ENCODE measurements around the gene DNPH1.

Gene DNPH1

DNA sequence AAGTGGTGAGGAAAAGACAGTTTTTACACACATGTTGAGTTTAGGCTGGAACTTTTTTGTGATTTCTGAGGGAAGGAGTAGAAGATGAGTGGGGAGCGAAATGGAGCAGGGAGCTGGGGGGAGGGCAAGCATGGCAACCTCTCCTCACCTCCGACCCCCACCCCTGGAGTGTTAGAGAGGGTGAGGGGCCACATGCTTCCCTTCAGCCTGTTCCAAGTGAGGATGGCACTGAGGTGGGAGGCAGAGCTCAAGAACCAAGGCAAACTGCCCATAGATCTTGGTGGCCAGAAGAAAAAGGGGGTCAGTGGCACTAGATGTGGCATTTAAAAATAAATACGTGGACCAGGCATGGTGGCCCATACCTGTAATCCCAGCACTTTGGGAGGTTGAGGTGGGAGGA lies 18.8 kb upstream of the DNPH1 start (continued):
- TF ChIP-seq GLIS1 (tag by site-specific recombination; IDR thresholded peaks at IDR 0.05) (no peak), ZNF202 (tag by site-specific recombination; IDR thresholded peaks at IDR 0.05; ENCODE audit: borderline replicate concordance) (no peak)
- TF ChIP-seq, protein P1, sequence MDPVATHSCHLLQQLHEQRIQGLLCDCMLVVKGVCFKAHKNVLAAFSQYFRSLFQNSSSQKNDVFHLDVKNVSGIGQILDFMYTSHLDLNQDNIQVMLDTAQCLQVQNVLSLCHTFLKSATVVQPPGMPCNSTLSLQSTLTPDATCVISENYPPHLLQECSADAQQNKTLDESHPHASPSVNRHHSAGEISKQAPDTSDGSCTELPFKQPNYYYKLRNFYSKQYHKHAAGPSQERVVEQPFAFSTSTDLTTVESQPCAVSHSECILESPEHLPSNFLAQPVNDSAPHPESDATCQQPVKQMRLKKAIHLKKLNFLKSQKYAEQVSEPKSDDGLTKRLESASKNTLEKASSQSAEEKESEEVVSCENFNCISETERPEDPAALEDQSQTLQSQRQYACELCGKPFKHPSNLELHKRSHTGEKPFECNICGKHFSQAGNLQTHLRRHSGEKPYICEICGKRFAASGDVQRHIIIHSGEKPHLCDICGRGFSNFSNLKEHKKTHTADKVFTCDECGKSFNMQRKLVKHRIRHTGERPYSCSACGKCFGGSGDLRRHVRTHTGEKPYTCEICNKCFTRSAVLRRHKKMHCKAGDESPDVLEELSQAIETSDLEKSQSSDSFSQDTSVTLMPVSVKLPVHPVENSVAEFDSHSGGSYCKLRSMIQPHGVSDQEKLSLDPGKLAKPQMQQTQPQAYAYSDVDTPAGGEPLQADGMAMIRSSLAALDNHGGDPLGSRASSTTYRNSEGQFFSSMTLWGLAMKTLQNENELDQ (tag by site-specific recombination; IDR thresholded peaks at IDR 0.05; ENCODE audit: low read depth), result no peak

GRCh38 chr6:43247114-43247999 lies 18.1 kb upstream of the DNPH1 start:
- Histone ChIP-seq H3K4me3 (ENCODE audit: low read depth, low read length) (peak overlapping the region; percentile 30), H3K27ac (ENCODE audit: extremely low read depth, low read depth, low read length) (no peak overlapping the region), H3K36me3 (ENCODE audit: control insufficient read depth in 2 of 2, insufficient read depth in 1 of 2, low read length in 2 of 2) (no peaks in the 10 kb centered on the region), H3K4me1 (ENCODE audit: control insufficient read depth, insufficient read depth, low read length) (peaks cover 15% of the 10 kb centered on the region), H3K9me3 (ENCODE audit: control insufficient read depth, insufficient read depth, low read depth, low read length) (no peaks in the 10 kb centered on the region)
- POLR2A ChIA-PET, result interaction anchor here (0.6 to 1.3 kb wide), 8 partner anchors 10 to 234 kb away, joined by 3 to 10 read pairs (median 5); partner anchors contain the start of genes CRIP3, CUL7, CUL9 and DNPH1
- CTCF ChIA-PET, result interaction anchor here (0.7 to 1.9 kb wide), 5 partner anchors 18 to 88 kb away, joined by 3 to 8 read pairs (median 4); partner anchors contain the start of gene DNPH1
- TF ChIP-seq, protein P2, sequence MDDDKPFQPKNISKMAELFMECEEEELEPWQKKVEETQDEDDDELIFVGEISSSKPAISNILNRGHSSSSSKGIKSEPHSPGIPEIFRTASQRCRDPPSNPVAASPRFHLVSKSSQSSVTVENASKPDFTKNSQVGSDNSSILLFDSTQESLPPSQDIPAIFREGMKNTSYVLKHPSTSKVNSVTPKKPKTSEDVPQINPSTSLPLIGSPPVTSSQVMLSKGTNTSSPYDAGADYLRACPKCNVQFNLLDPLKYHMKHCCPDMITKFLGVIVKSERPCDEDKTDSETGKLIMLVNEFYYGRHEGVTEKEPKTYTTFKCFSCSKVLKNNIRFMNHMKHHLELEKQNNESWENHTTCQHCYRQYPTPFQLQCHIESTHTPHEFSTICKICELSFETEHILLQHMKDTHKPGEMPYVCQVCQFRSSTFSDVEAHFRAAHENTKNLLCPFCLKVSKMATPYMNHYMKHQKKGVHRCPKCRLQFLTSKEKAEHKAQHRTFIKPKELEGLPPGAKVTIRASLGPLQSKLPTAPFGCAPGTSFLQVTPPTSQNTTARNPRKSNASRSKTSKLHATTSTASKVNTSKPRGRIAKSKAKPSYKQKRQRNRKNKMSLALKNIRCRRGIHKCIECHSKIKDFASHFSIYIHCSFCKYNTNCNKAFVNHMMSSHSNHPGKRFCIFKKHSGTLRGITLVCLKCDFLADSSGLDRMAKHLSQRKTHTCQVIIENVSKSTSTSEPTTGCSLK (tag by site-specific recombination; IDR thresholded peaks at IDR 0.05), result no peak
- no peak for TF ChIP-seq PRDM6 (tag by site-specific recombination; IDR thresholded peaks at IDR 0.05)
- TF ChIP-seq ZNF549 (tag by site-specific recombination; IDR thresholded peaks at IDR 0.05), result no peak
- peak; percentile 42 for TF ChIP-seq SP7 (tag by site-specific recombination; IDR thresholded peaks at IDR 0.05)
- no peak for TF ChIP-seq ZNF768 (tag by site-specific recombination; IDR thresholded peaks at IDR 0.05)
- TF ChIP-seq KLF16 (tag by site-specific recombination; IDR thresholded peaks at IDR 0.05), result peak; percentile 42; the same call in 1 of the 2 replicates
- no peak for TF ChIP-seq ZNF426 (tag by site-specific recombination; IDR thresholded peaks at IDR 0.05)
- no peak for TF ChIP-seq ZNF580 (tag by site-specific recombination; IDR thresholded peaks at IDR 0.05)
- TF ChIP-seq ZNF394 (tag by site-specific recombination; IDR thresholded peaks at IDR 0.05; ENCODE audit: borderline replicate concordance), result peak; percentile 55; the same call in 1 of the 2 replicates
- no peak for TF ChIP-seq ZNF747 (tag by site-specific recombination; IDR thresholded peaks at IDR 0.05)
- TF ChIP-seq BCL6B (tag by site-specific recombination; IDR thresholded peaks at IDR 0.05), result peak; percentile 82
- no peak for TF ChIP-seq ZNF701 (tag by site-specific recombination; IDR thresholded peaks at IDR 0.05)
- TF ChIP-seq, protein P3, sequence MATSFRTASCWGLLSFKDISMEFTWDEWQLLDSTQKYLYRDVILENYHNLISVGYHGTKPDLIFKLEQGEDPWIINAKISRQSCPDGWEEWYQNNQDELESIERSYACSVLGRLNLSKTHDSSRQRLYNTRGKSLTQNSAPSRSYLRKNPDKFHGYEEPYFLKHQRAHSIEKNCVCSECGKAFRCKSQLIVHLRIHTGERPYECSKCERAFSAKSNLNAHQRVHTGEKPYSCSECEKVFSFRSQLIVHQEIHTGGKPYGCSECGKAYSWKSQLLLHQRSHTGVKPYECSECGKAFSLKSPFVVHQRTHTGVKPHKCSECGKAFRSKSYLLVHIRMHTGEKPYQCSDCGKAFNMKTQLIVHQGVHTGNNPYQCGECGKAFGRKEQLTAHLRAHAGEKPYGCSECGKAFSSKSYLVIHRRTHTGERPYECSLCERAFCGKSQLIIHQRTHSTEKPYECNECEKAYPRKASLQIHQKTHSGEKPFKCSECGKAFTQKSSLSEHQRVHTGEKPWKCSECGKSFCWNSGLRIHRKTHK (tag by site-specific recombination; IDR thresholded peaks at IDR 0.05), result no peak
- TF ChIP-seq ZNF133 (tag by site-specific recombination; IDR thresholded peaks at IDR 0.05), result no peak
- TF ChIP-seq RBAK (tag by site-specific recombination; IDR thresholded peaks at IDR 0.05), result no peak
- TF ChIP-seq ZNF558 (tag by site-specific recombination; IDR thresholded peaks at IDR 0.05), result no peak; the same call in 1 of the 2 replicates
- TF ChIP-seq ZBTB11 (tag by site-specific recombination; conservative IDR thresholded peaks at IDR 0.05; ENCODE audit: low read depth), result peak; percentile 62
- TF ChIP-seq ZBTB21 (tag by site-specific recombination; IDR thresholded peaks at IDR 0.05), result no peak

All from HEK293 (cell line).